Stomach (tissue), 4 donors: ENCODE results near the gene CLSTN2.

ENCODE experiments used
- EP300 ChIP-seq: sonication (generic); formaldehyde crosslinking; IDR thresholded peaks from one replicate; pipeline ENCODE4 v1.6.1; 2017; ENCODE audit warnings: antibody characterized with exemption
- POLR2AphosphoS5 ChIP-seq, 3 donors: sonication (generic); formaldehyde crosslinking; IDR thresholded peaks; one replicate each; pipeline ENCODE4 v1.6.1; 2016; ENCODE audit warnings: antibody characterized with exemption in 3 of 3

GRCh38 chr3:140203510-140203909, 268.5 kb downstream of the CLSTN2 start:
- TF ChIP-seq EP300 = no peak
- no peak for TF ChIP-seq POLR2AphosphoS5 (IDR thresholded peaks at IDR 0.05)
